Astrocyte of the spinal cord (primary cell): ENCODE measurements around the gene KCNG2.

Experiments
- DNase-seq: peaks from one replicate; pipeline ENCODE4 v3.0.0; 2011; ENCODE audit warnings: low read depth, low spot score
- H3K4me3 ChIP-seq: 2 replicates; pipeline ENCODE4 v1.5.1; 2011; ENCODE audit warnings: low read depth, mild to moderate bottlenecking, low read length, moderate library complexity
- in situ Hi-C: cut with HindIII; loops from 2 replicates; pipeline ENCODE4 v1.10.0; 2017; ENCODE audit warnings: low sequenced_read_pairs
- TF ChIP-seq, protein P1 (sequence below): IDR thresholded peaks from 2 replicates; pipeline ENCODE4 v1.5.1; 2012; ENCODE audit warnings: low read depth, mild to moderate bottlenecking, low read length, inconsistent platforms

The KCNG2 gene

GRCh38 chr18:79768745-79769144 is 29.0 kb upstream of the KCNG2 start:
- TF ChIP-seq, protein P1, sequence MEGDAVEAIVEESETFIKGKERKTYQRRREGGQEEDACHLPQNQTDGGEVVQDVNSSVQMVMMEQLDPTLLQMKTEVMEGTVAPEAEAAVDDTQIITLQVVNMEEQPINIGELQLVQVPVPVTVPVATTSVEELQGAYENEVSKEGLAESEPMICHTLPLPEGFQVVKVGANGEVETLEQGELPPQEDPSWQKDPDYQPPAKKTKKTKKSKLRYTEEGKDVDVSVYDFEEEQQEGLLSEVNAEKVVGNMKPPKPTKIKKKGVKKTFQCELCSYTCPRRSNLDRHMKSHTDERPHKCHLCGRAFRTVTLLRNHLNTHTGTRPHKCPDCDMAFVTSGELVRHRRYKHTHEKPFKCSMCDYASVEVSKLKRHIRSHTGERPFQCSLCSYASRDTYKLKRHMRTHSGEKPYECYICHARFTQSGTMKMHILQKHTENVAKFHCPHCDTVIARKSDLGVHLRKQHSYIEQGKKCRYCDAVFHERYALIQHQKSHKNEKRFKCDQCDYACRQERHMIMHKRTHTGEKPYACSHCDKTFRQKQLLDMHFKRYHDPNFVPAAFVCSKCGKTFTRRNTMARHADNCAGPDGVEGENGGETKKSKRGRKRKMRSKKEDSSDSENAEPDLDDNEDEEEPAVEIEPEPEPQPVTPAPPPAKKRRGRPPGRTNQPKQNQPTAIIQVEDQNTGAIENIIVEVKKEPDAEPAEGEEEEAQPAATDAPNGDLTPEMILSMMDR = no peak
- no peak for DNase-seq
- H3K4me3 ChIP-seq = no peak overlapping the region
- in situ Hi-C loops = no loop called here

DNA sequence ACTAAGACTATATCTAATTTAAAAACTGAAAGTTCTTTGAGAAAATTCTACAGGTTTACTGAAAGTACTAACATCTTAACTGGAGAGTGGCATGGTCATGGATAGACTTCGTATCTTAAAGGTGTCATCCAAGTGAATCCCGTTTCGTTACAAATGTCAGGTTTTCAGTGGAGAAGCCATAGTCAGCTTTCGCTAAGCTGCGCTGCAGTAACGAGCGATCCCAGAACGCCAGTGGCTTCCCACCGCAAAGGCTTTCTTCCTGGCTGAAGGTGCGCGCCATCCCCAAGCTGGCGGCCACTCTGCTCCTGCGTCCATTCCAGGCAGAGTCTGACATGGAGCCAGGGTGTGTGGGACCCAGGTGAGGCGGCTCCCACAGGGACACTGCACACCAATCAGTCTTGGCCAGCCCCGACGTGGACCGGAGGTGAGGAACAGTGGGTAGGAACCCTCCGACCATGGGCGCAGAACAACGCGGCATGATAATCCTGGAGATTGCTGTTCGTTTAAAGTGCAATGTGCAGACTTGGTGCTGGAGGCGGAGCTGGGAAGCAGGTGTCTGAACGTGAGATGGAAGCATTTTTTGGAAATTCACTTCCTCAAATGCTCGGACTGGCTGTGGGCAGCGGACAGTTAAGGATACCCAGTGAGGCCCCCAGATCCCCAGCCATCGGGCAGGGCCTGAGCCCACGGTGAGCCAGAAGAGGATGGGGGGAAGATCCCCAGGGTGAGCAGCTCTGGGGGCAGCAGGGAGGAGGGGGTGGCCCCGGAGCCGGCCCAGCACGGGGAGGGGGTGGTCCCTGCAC is 27.8 kb upstream of the KCNG2 start:
- in situ Hi-C loops = no loop called here
- TF ChIP-seq, protein P1 = no peak
- no peak for DNase-seq
- no peak overlapping the region for H3K4me3 ChIP-seq

DNA sequence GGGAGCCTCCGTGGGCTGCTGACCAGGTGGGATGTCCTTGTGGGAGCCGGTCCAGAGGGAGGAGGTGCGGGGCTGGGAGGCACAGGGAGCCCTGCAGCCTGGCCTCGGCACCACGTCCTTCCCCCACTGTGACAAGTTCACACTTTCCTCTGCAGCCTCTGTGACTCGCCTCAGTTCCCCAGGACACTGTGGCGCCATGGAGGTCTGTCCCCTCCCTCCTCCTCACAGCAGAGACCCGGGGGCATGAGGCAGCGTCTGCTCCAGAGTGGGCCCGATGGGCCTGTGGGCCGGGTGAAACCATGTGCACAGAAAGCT is 27.3 kb upstream of the KCNG2 start:
- no peak overlapping the region for H3K4me3 ChIP-seq
- in situ Hi-C loops = no loop called here
- TF ChIP-seq, protein P1 = no peak
- no peak for DNase-seq

DNA sequence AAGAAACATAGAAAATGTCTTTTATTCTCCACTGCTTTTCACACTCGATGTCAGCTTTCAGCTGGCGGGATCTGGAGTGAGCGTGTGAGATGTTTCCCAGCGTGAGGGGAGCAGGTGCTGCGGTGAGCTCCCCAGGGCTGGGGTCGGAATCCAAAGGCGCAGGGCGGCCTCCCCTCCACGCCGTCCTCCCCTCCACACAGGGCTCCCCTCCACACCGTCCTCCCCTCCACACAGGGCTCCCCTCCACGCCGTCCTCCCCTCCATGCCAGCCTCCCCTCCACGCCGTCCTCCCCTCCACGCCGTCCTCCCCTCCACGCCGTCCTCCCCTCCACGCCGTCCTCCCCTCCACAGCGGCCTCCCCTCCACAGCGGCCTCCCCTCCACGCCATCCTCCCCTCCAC is 26.9 kb upstream of the KCNG2 start:
- DNase-seq = no peak
- no peak overlapping the region for H3K4me3 ChIP-seq
- TF ChIP-seq, protein P1 = no peak
- in situ Hi-C loops = no loop called here

GRCh38 chr18:79771446-79772107 is 26.2 kb upstream of the KCNG2 start:
- TF ChIP-seq, protein P1 = no peak
- in situ Hi-C loops = no loop called here
- no peak for DNase-seq
- no peak overlapping the region for H3K4me3 ChIP-seq

DNA sequence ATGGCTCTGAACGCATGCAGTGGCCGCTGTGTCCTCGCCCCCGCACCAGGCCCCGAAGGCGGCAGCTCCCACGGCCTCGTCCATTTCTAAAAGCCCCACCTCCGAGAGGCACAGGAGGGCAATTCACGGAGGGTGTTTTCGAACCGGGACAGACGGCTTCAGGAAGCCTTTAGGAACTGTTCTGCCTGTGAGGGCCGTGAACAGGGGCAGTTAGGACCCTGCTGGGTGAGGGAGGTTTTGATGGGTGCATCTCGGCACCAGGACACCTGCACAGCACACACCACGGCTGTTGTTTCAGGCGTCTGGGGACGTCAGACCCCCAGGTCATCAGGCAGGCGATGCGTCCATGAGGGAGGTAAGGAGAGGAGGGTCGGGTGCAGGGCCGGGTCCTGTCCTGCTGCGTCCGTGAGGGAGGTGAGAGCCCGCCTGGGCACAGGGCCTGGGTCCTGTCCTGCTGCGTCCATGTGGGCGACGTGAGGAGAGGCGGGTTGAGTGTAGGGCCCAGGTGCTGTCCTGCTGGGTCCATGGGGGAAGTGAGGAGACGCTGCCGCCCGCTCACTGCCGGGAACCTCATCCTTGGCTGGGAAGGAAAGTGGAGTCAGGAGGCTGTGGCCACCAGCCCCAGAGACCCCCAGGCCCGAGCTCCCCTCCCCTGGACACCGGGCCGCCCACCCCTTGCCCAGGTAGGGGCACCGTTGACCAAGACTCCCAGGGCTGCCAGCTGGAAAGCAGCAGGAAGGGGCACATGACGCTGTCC is 25.5 kb upstream of the KCNG2 start:
- no peak for DNase-seq
- in situ Hi-C loops = no loop called here
- H3K4me3 ChIP-seq = no peak overlapping the region
- TF ChIP-seq, protein P1 = no peak
